ENCODE measurements around the gene DAAM2. TPM values are rescaled to one million over a fixed set of nuclear protein-coding genes. Genes with fewer than 3 reads are reported as not detected.

DAAM2 gene
- total and polyA plus RNA-seq, 2 experiments from 2014 or later, result 1.8 to 5.6 TPM

DNA sequence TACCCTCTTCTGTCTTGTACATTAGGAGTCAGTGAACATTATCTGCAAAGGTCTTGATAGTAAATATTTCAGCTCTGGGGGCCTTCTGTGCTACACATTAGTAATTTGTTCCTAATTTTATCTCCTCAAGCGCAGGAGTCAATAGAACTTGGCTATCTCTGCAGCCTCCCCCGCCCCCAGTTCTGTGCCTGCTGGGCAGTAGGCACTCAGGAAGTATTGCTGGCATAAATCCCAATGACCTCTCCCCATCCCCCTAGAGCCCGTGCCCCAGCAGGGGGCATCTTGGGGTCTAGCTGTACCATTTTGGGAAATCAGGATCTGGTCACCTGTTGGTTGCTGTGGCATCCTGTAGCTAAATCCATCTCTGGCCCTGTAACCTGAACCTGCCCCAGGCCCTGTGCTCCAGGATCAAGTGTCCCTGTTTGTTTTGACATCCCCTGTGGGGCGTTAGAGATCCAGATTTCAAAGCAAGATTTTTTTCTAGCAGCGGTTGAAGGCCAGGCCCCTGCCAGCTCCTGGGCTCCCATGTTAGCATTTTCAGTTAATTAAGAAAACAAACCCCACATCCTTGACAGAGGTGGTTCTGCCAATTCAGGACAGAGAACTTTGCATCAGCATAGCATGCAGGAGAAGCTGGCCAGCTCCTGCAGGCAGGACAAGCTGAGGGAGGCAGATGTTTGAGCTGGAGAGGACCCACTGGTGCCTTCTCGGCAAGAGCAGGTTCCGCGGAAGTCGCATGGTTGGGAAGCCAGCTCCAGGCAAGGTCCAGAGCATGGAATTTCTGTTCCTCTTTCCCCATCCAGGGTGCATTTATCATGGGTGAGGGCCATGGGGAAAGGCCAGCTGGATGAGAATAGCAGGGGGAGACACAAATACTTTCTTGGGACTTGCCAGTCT, 32.1 kb downstream of the DAAM2 start:
- H3K9me3 ChIP-seq (ENCODE audit: low read depth), result no peaks in the 10 kb centered on the region
- no peaks in the 10 kb centered on the region for H4K20me1 ChIP-seq (ENCODE audit: insufficient read depth)
- no peaks in the 10 kb centered on the region for H3K9me2 ChIP-seq (ENCODE audit: insufficient read depth)
- H3K27ac ChIP-seq, result no peak overlapping the region
- no peak overlapping the region for H2AFZ ChIP-seq
- no peaks in the 10 kb centered on the region for H3K27me3 ChIP-seq (replicated peaks; ENCODE audit: insufficient read depth)
- no peaks in the 10 kb centered on the region for H3K79me2 ChIP-seq (ENCODE audit: insufficient read depth)
- no peak overlapping the region for H3K4me2 ChIP-seq (ENCODE audit: unreplicated experiment)
- no peak overlapping the region for H3K4me3 ChIP-seq
- TF ChIP-seq EZH2 (IDR thresholded peaks at IDR 0.05; ENCODE audit: insufficient read depth, poor library complexity, severe bottlenecking) (no peak), EZH2phosphoT487 (IDR thresholded peaks at IDR 0.05; ENCODE audit: insufficient read depth, low read depth) (no peak)
- 0 out of 2 replicates have a peak, but pooled peaks cover 4% of the 10 kb centered on the region for H3F3A ChIP-seq (ENCODE audit: insufficient read depth)
- no peak for DNase-seq
- H3K4me1 ChIP-seq (ENCODE audit: insufficient read depth), result peaks cover 21% of the 10 kb centered on the region
- in situ Hi-C loops (cut with MboI), result no loop called here
- H3K36me3 ChIP-seq (ENCODE audit: low read depth), result no peaks in the 10 kb centered on the region
- no peak overlapping the region for H3K9ac ChIP-seq
- WGBS, 2 experiments (ENCODE audit: low coverage in 1 of 2, low lambda C conversion rate in 2 of 2, missing lambda C conversion rate in 2 of 2), result 84 to 93% methylated on average over 9 of the region's 9 CpGs

DNA sequence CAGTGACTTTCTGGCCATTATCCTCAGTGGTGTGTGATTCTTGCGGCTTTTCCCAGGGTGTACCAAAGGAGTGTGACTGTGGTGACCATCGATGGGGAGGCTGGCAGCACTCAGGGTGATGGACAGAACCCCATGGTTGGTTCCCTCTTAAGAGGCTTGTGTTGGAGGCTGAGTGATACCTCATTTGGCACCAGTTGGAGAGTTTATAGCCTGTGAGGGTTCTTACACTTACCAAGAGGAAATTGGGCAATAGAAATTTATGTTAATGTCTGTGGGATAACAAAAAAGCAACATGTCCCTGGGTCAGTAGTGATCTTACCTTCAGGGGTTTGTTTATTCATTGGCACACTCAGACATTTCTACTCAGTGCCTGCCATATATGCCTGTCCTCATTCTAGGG, 37.2 kb downstream of the DAAM2 start:
- Histone ChIP-seq H3K79me2 (ENCODE audit: insufficient read depth) (no peaks in the 10 kb centered on the region), H3K27me3 (replicated peaks; ENCODE audit: insufficient read depth) (no peaks in the 10 kb centered on the region), H3K9me2 (ENCODE audit: insufficient read depth) (no peaks in the 10 kb centered on the region), H3K4me3 (no peak overlapping the region), H3K9me3 (ENCODE audit: low read depth) (no peaks in the 10 kb centered on the region), H4K20me1 (ENCODE audit: insufficient read depth) (no peaks in the 10 kb centered on the region), H3K36me3 (ENCODE audit: low read depth) (no peaks in the 10 kb centered on the region), H3F3A (ENCODE audit: insufficient read depth) (no peaks in the 10 kb centered on the region), H3K4me1 (ENCODE audit: insufficient read depth) (no peaks in the 10 kb centered on the region), H3K27ac (no peak overlapping the region), H3K4me2 (ENCODE audit: unreplicated experiment) (no peak overlapping the region), H3K9ac (no peak overlapping the region), H2AFZ (no peak overlapping the region)
- no peak for DNase-seq
- in situ Hi-C loops (cut with MboI), result no loop called here
- 88 to 91% methylated on average over 2 of the region's 2 CpGs for WGBS, 2 experiments (ENCODE audit: low coverage in 1 of 2, low lambda C conversion rate in 2 of 2, missing lambda C conversion rate in 2 of 2)
- TF ChIP-seq EZH2 (IDR thresholded peaks at IDR 0.05; ENCODE audit: insufficient read depth, poor library complexity, severe bottlenecking) (no peak), EZH2phosphoT487 (IDR thresholded peaks at IDR 0.05; ENCODE audit: insufficient read depth, low read depth) (no peak)

DNA sequence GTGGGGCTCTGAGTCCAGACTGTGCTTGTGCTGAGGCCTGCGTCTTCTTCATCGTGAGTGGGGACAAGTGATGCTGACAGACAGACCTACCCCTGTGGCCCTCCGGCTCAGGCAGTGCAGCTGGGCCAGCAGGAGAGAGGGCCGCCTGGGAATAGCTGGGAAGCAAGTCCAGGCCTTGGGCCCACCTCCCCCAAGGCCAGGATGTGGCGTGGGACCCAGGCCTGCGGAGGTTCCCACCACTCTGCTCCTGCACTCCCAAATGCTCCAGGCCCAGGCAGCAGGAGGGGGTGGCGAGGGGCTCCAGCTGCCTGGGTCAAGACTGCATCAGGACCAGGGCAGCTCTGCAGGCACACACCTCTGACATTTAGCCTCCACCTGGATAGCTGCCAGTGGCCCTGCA, 38.3 kb downstream of the DAAM2 start:
- Histone ChIP-seq H3K9me3 (ENCODE audit: low read depth) (no peaks in the 10 kb centered on the region), H3K4me3 (no peak overlapping the region), H4K20me1 (ENCODE audit: insufficient read depth) (no peaks in the 10 kb centered on the region), H3K36me3 (ENCODE audit: low read depth) (no peaks in the 10 kb centered on the region), H3K4me2 (ENCODE audit: unreplicated experiment) (no peak overlapping the region), H3F3A (ENCODE audit: insufficient read depth) (no peaks in the 10 kb centered on the region), H3K27ac (no peak overlapping the region), H3K27me3 (replicated peaks; ENCODE audit: insufficient read depth) (no peaks in the 10 kb centered on the region), H3K9me2 (ENCODE audit: insufficient read depth) (no peaks in the 10 kb centered on the region), H3K4me1 (ENCODE audit: insufficient read depth) (peaks cover 2% of the 10 kb centered on the region), H3K79me2 (ENCODE audit: insufficient read depth) (no peaks in the 10 kb centered on the region), H2AFZ (no peak overlapping the region), H3K9ac (no peak overlapping the region)
- no peak for DNase-seq
- TF ChIP-seq EZH2phosphoT487 (IDR thresholded peaks at IDR 0.05; ENCODE audit: insufficient read depth, low read depth) (no peak), EZH2 (IDR thresholded peaks at IDR 0.05; ENCODE audit: insufficient read depth, poor library complexity, severe bottlenecking) (no peak)
- WGBS, 2 experiments (ENCODE audit: low coverage in 1 of 2, low lambda C conversion rate in 2 of 2, missing lambda C conversion rate in 2 of 2), result 84 to 92% methylated on average over 7 of the region's 7 CpGs
- in situ Hi-C loops (cut with MboI), result no loop called here

DNA sequence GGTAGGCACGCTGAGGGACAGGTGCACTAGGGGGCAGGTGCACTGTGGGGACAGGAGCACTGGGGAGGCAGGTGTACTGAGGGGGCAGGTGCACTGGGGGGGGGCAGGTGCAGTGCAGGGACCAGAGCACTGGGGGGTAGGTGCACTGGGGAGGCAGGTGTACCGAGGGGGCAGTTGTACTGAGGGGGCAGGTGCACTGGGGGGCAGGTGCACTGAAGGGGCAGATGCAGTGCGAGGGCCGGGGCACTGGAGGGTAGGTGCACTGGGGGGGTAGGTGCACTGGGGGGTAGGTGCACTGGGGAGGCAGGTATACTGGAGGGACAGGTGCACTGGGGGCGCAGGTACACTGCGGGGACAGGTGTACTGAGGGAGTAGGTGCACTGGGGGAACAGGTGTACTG, 39.5 kb downstream of the DAAM2 start:
- no peaks in the 10 kb centered on the region for H4K20me1 ChIP-seq (ENCODE audit: insufficient read depth)
- peaks cover 14% of the 10 kb centered on the region for H3K4me1 ChIP-seq (ENCODE audit: insufficient read depth)
- DNase-seq, result no peak
- in situ Hi-C loops (cut with MboI), result no loop called here
- no peaks in the 10 kb centered on the region for H3K9me2 ChIP-seq (ENCODE audit: insufficient read depth)
- no peaks in the 10 kb centered on the region for H3K36me3 ChIP-seq (ENCODE audit: low read depth)
- no peak overlapping the region for H3K4me3 ChIP-seq
- no peak overlapping the region for H3K27ac ChIP-seq
- H2AFZ ChIP-seq, result no peak overlapping the region
- no peak for TF ChIP-seq EZH2phosphoT487 (IDR thresholded peaks at IDR 0.05; ENCODE audit: insufficient read depth, low read depth)
- no peak for TF ChIP-seq EZH2 (IDR thresholded peaks at IDR 0.05; ENCODE audit: insufficient read depth, poor library complexity, severe bottlenecking)
- no peaks in the 10 kb centered on the region for H3K79me2 ChIP-seq (ENCODE audit: insufficient read depth)
- H3K27me3 ChIP-seq (replicated peaks; ENCODE audit: insufficient read depth), result no peaks in the 10 kb centered on the region
- no peaks in the 10 kb centered on the region for H3F3A ChIP-seq (ENCODE audit: insufficient read depth)
- no peaks in the 10 kb centered on the region for H3K9me3 ChIP-seq (ENCODE audit: low read depth)
- H3K4me2 ChIP-seq (ENCODE audit: unreplicated experiment), result no peak overlapping the region
- H3K9ac ChIP-seq, result no peak overlapping the region
- 41 to 71% methylated on average over 3 to 6 of the region's 6 CpGs for WGBS, 2 experiments (ENCODE audit: low coverage in 1 of 2, low lambda C conversion rate in 2 of 2, missing lambda C conversion rate in 2 of 2)

Measured in GM23248 (cell line).